Lung (tissue), 12 donors: ENCODE results near the gene BNIP3. TPM values are rescaled to one million over a fixed set of nuclear protein-coding genes. Genes with fewer than 3 reads are reported as not detected.

Source experiments
- ATAC-seq: fragments of 200-7000 bp; cut with Tn5 transposase; one replicate; pipeline ENCODE4 v1.9.1; 2020; ENCODE audit warnings: moderate number of reproducible peaks; ENCODE audit not compliant: insufficient read depth, low FRiP score
- DNase-seq, 3 donors: peaks; one replicate each; pipeline ENCODE4 v3.0.0-alpha.2; 2013 to 2017
- H3K27ac ChIP-seq, 2 donors: one replicate each; pipeline ENCODE4 v1.5.1; 2013; ENCODE audit warnings: mild to moderate bottlenecking in 2 of 2, moderate library complexity in 2 of 2, control low read depth in 1 of 2, inconsistent platforms in 1 of 2, low read depth in 1 of 2, low read length in 1 of 2
- H3K27me3 ChIP-seq, 3 donors: one replicate each; pipeline ENCODE4 v1.5.1; 2013; ENCODE audit warnings: low read length in 2 of 3; ENCODE audit not compliant: control insufficient read depth in 3 of 3, insufficient read depth in 3 of 3
- H3K36me3 ChIP-seq, 4 donors: one replicate each; pipeline ENCODE4 v1.5.1; 2013; ENCODE audit warnings: low read length in 4 of 4, mild to moderate bottlenecking in 1 of 4, moderate library complexity in 1 of 4; ENCODE audit not compliant: control insufficient read depth in 4 of 4, insufficient read depth in 4 of 4
- H3K4me1 ChIP-seq, 5 donors: one replicate each; pipeline ENCODE4 v1.5.1; 2013; ENCODE audit warnings: low read length in 5 of 5, mild to moderate bottlenecking in 2 of 5, moderate library complexity in 1 of 5; ENCODE audit not compliant: control insufficient read depth in 5 of 5, insufficient read depth in 5 of 5
- H3K4me3 ChIP-seq: one replicate; pipeline ENCODE4 v1.5.1; 2013; ENCODE audit warnings: mild to moderate bottlenecking, control low read depth, moderate library complexity
- H3K9ac ChIP-seq, 2 donors: one replicate each; pipeline ENCODE4 v1.5.1; 2013; ENCODE audit warnings: low read length in 2 of 2, control low read depth in 1 of 2; ENCODE audit not compliant: insufficient read depth in 1 of 2
- H3K9me3 ChIP-seq, 4 donors: one replicate each; pipeline ENCODE4 v1.5.1; 2013; ENCODE audit warnings: low read length in 3 of 4, mild to moderate bottlenecking in 1 of 4, moderate library complexity in 1 of 4; ENCODE audit not compliant: control insufficient read depth in 4 of 4, insufficient read depth in 3 of 4
- CTCF ChIP-seq: IDR thresholded peaks from 2 replicates; pipeline ENCODE4 v1.5.1; 2012; ENCODE audit warnings: mild to moderate bottlenecking; ENCODE audit errors: control extremely low read depth, extremely low read depth
- WGBS, 2 donors: extraction: QIAGEN DNeasy Blood & Tissue Kit; methylation state at CpG; one replicate each; pipeline ENCODE4 v1.1.7; 2013; 5-methylcytosine and 5-hydroxymethylcytosine counted together
- polyA plus RNA-seq, 2 donors: library from polyadenylated mRNA; stranded (reverse); fragments of 200-250 nt; gene quantifications; one replicate each; pipeline ENCODE4 v1.2.1, GENCODE V29; 2013
- total RNA-seq, 2 donors: library from RNA; depleted of rRNA in 1 of 2; stranded (reverse); fragments of >200 nt in 1 of 2; gene quantifications; one replicate each; pipeline ENCODE4 v1.2.1, GENCODE V29; 2014 to 2021
- donor health status: control.
- donor health status: control.
- donor health status: Bipolar disorder and iron deficiency.
- donor health status: healthy.
- donor health status: DM: yes; HTN: yes; CAD: no.

The BNIP3 gene
- total and polyA plus RNA-seq, 4 donors: 20.4 to 38.4 (median 30.8) TPM

DNA sequence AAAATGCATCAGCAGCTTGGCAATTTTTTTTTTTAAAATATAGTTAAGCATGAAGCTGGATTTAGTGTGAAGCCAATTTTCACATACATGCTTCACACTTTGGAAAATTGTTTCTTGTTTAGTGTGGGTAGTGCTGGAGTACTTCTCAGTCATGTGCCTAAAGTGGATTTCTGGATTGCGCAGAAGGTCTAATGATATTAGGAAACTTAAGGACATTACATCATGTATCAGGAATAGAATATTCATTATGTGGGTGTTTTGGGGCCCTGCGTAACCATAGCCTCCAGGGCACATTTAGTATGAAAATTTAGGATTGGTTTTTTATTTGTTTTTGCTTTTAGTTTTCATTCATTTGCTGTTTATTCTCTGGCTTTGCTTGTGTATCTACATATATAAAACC lies 28.8 kb upstream of the BNIP3 start:
- no peak for ATAC-seq
- Histone ChIP-seq H3K36me3 (no peaks in the 10 kb centered on the region), H3K27ac (no peak overlapping the region), H3K9ac (no peak overlapping the region), H3K9me3 (no peaks in the 10 kb centered on the region), H3K27me3 (peaks cover 0 to 27% (median 11%) of the 10 kb centered on the region in 3 donors), H3K4me3 (no peak overlapping the region), H3K4me1 (no peaks in the 10 kb centered on the region)
- no peak for DNase-seq
- WGBS, 2 donors: 76 to 84% methylated on average over 2 of the region's 2 CpGs
- TF ChIP-seq CTCF: no peak

DNA sequence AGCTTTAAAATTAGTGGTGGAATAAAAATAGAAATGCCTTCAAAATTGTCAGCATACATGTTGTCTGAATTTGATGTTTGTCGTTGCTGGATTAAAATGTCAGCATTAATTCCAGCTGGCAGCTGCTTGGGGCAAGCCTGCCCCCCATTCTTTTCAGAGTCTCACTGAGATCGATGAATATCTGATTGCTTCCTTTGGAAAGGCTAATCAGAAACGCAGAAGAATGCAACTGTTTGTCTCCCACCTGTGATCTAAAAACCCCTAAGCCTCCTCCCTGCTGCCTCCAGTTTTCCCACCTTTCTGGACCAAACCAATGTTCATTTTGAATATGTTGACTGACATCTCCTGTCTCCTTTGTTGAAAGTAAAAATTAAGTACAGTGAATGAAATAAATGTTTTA lies 27.9 kb upstream of the BNIP3 start:
- 34 to 43% methylated on average over 3 of the region's 3 CpGs for WGBS, 2 donors
- ATAC-seq: no peak

DNA sequence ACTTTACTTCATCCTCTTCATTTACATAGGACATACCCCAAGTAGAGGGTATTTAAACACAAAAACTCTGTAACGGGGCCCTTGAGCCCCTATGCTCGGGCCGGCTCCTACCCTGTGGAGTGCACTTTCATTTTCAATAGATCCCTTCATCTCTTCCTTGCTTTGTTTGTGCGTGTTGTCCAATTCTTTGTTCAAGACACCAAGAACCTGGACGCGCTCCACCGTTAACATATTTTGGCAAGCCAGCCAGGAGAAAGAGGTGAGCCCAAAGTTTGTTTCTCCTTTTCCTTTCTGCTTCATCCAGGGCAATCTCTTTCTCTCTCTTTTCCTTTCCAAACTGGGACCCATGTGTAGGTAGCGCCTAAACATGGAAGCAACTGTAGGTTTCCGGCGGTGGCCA lies 26.0 kb upstream of the BNIP3 start:
- 71 to 82% methylated on average over 10 of the region's 10 CpGs for WGBS, 2 donors
- DNase-seq: no peak
- H3K27ac ChIP-seq: no peak overlapping the region
- H3K4me1 ChIP-seq: no peaks in the 10 kb centered on the region
- no peak overlapping the region for H3K9ac ChIP-seq
- TF ChIP-seq CTCF: no peak
- H3K36me3 ChIP-seq: no peaks in the 10 kb centered on the region
- H3K27me3 ChIP-seq: peaks cover 0 to 33% (median 11%) of the 10 kb centered on the region in 3 donors
- ATAC-seq: no peak
- H3K9me3 ChIP-seq: peaks cover 0 to 4% (median 0%) of the 10 kb centered on the region in 4 donors
- H3K4me3 ChIP-seq: no peak overlapping the region

More for the DNA sequence above, 27.9 kb upstream of the BNIP3 start:
- Histone ChIP-seq H3K36me3 (no peaks in the 10 kb centered on the region), H3K27me3 (peaks cover 0 to 27% (median 11%) of the 10 kb centered on the region in 3 donors), H3K9ac (no peak overlapping the region), H3K4me1 (no peaks in the 10 kb centered on the region), H3K4me3 (no peak overlapping the region), H3K27ac (no peak overlapping the region), H3K9me3 (peaks cover 0 to 4% (median 0%) of the 10 kb centered on the region in 4 donors)
- no peak for DNase-seq
- TF ChIP-seq CTCF: no peak

DNA sequence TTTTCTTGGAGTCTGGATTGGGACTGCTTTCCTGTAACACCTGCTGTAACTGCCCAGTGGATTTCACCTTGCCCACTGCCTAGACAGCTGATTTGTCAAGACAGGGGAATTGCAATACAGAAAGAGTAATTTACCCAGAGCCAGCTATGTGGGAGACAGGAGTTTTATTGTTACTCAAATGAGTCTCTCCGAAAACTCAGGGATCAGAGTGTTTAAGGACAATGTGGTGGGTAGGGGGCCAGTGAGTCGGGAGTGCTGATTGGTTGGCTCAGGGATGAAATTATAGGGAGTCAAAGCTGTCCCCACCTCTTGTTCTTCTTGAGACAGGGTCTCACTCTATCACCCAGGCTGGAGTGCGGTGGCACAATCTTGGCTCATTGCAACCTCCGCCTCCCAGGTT lies 25.2 kb upstream of the BNIP3 start:
- no peak for DNase-seq
- Histone ChIP-seq H3K4me1 (no peaks in the 10 kb centered on the region), H3K4me3 (no peak overlapping the region), H3K27me3 (peaks cover 0 to 30% (median 11%) of the 10 kb centered on the region in 3 donors), H3K9me3 (peaks cover 0 to 4% (median 0%) of the 10 kb centered on the region in 4 donors), H3K9ac (no peak overlapping the region), H3K27ac (no peak overlapping the region), H3K36me3 (no peaks in the 10 kb centered on the region)
- 93 to 96% methylated on average over 4 of the region's 4 CpGs for WGBS, 2 donors
- TF ChIP-seq CTCF: no peak
- no peak for ATAC-seq
